Kidney (tissue), 14 donors: ENCODE data around the gene CDK16. TPM values are rescaled to one million over a fixed set of nuclear protein-coding genes. Genes with fewer than 3 reads are reported as not detected.
A peak's percentile ranks its signal among the peaks of the same experiment; 100 is the strongest.

Source experiments
- DNase-seq, 5 donors: peaks; one replicate each; pipeline ENCODE4 v3.0.0-alpha.2; 2013 to 2020
- FAIRE-seq: peaks from 2 replicates; lab custom pipeline; 2012; peaks lifted over from hg19 to GRCh38; lab: Jason Lieb, UNC
- H3K27ac ChIP-seq, 2 donors: one replicate each; pipeline ENCODE4 v1.7.0; 2013; ENCODE audit warnings: low read depth in 2 of 2, low read length in 2 of 2, inconsistent platforms in 1 of 2
- H3K27me3 ChIP-seq: one replicate; pipeline ENCODE4 v1.7.1; 2013; ENCODE audit warnings: low read length, inconsistent platforms; ENCODE audit not compliant: control insufficient read depth, insufficient read depth
- H3K36me3 ChIP-seq, 3 donors: one replicate each; pipeline versions ENCODE4 v1.7.0 to v1.7.1; 2013; ENCODE audit warnings: low read length in 3 of 3, control low read depth in 1 of 3, inconsistent platforms in 1 of 3; ENCODE audit not compliant: insufficient read depth in 3 of 3, control insufficient read depth in 2 of 3
- H3K4me1 ChIP-seq, 3 donors: one replicate each; pipeline versions ENCODE4 v1.7.0 to v1.7.1; 2013; ENCODE audit warnings: low read length in 3 of 3, inconsistent platforms in 1 of 3, low read depth in 1 of 3; ENCODE audit not compliant: control insufficient read depth in 2 of 3, insufficient read depth in 2 of 3
- H3K4me3 ChIP-seq, 3 donors: one replicate each; pipeline versions ENCODE4 v1.7.0 to v1.8.1; 2013; ENCODE audit warnings: low read length in 3 of 3, control low read depth in 1 of 3, inconsistent platforms in 1 of 3
- H3K9ac ChIP-seq, 3 donors: one replicate each; pipeline versions ENCODE4 v1.7.0 to v1.7.1; 2013; ENCODE audit warnings: low read length in 3 of 3, control low read depth in 1 of 3, inconsistent platforms in 1 of 3
- H3K9me3 ChIP-seq, 3 donors: one replicate each; pipeline versions ENCODE4 v1.7.0 to v1.7.1; 2013; ENCODE audit warnings: low read length in 3 of 3, control low read depth in 1 of 3, inconsistent platforms in 1 of 3; ENCODE audit not compliant: control insufficient read depth in 2 of 3, insufficient read depth in 1 of 3
- CTCF ChIP-seq: IDR thresholded peaks from 3 replicates; pipeline ENCODE4 v1.5.1; 2012; ENCODE audit warnings: mild to moderate bottlenecking, moderate library complexity, borderline replicate concordance; ENCODE audit not compliant: insufficient read depth; ENCODE audit errors: extremely low read depth
- intact Hi-C: fragments of 100-400 bp; cut with DNase I; formaldehyde crosslinking; loops from one replicate; pipeline ENCODE4 v1.11.1; 2022
- polyA plus RNA-seq: library from polyadenylated mRNA; stranded (reverse); fragments of 350-450 nt; fragmentation: Illumina TruSeq; extraction: RNeasy Lipid Tissue Mini Kit (QIAGEN cat#74804); gene quantifications from one replicate; pipeline ENCODE4 v1.2.3, GENCODE V29; 2014; ENCODE audit warnings: low read depth, low replicate concordance; ENCODE audit not compliant: insufficient read depth
- total RNA-seq: library from RNA; stranded (reverse); fragmentation: NEBNext Ultra II Directional; extraction: Animal tissue kit (Norgen Biotek cat#: 25700); gene quantifications from one replicate; pipeline ENCODE4 v1.2.1, GENCODE V29; 2021
- donor health status: control.
- donor health status: control.
- donor health status: control.
- donor health status: control.
- donor health status: control.
- donor health status: DM: yes; HTN: yes; CAD: no.
- donor health status: Normal renal cell carcinoma (clear cell type).

The CDK16 gene
- total and polyA plus RNA-seq, 2 donors from 2014 or later: 89.1 to 96.1 TPM

- Histone ChIP-seq H3K9me3 (no peaks in the 10 kb centered on the region), H3K9ac (peak overlapping the region in 2 of 3 donors; percentile 55 to 65), H3K27ac (peak overlapping the region in 1 of 2 donors; percentile 1), H3K4me3 (peak overlapping the region; percentile 36 to 69 (median 49)), H3K27me3 (peaks cover 13% of the 10 kb centered on the region), H3K36me3 (peaks cover 0 to 3% (median 0%) of the 10 kb centered on the region in 3 donors), H3K4me1 (peaks cover 0 to 13% (median 3%) of the 10 kb centered on the region in 3 donors)
- DNase-seq (peak in 3 of 5 donors; percentile 16 to 75 (median 29)), FAIRE-seq (no peak)
- no peak for TF ChIP-seq CTCF
- intact Hi-C loops: no loop called here
Observed at GRCh38 chrX:47191331-47191730, 27.1 kb upstream of the CDK16 start.

GRCh38 chrX:47191806-47192401 lies 26.6 kb upstream of the CDK16 start:
- H3K36me3 ChIP-seq: no peaks in the 10 kb centered on the region

GRCh38 chrX:47193475-47194193 lies 24.8 kb upstream of the CDK16 start, which contains the start of gene UBA1:
Gene UBA1 (plus strand): TSS chrX:47193829. CDS start chrX:47198803, 4,974 bp downstream.
- Histone ChIP-seq H3K27ac (peak within 1 kb of the TSS; percentile 92 to 93), H3K9ac (peak within 1 kb of the TSS; percentile 73 to 88 (median 88)), H3K4me3 (peak within 1 kb of the TSS; percentile 62 to 91 (median 91)), H3K36me3 (peaks cover 0 to 4% (median 2%) of the 10 kb centered on the region in 3 donors), H3K9me3 (no peaks in the 10 kb centered on the region), H3K4me1 (peaks cover 0 to 35% (median 19%) of the 10 kb centered on the region in 3 donors), H3K27me3 (peaks cover 7% of the 10 kb centered on the region)
- peak; percentile 87 for TF ChIP-seq CTCF
- DNase-seq: peak; percentile 96 to 99 (median 98)
- intact Hi-C loops: no loop called here
- peak; percentile 99 for FAIRE-seq

More at GRCh38 chrX:47191806-47192401, 26.6 kb upstream of the CDK16 start:
- Histone ChIP-seq H3K27ac (no peak overlapping the region), H3K4me1 (peaks cover 0 to 18% (median 9%) of the 10 kb centered on the region in 3 donors), H3K27me3 (peaks cover 13% of the 10 kb centered on the region), H3K9ac (peak overlapping the region in 1 of 3 donors; percentile 55), H3K9me3 (no peaks in the 10 kb centered on the region), H3K4me3 (peak overlapping the region in 2 of 3 donors; percentile 12 to 69)
- no peak for TF ChIP-seq CTCF
- FAIRE-seq (no peak), DNase-seq (peak in 1 of 5 donors; percentile 15)
- intact Hi-C loops: no loop called here
